NCI-H345 (cell line): Measurements from ENCODE around the gene GPR4.
"Not testable (repeated sequence)": the region's sequence is repeated elsewhere in the genome, so short reads cannot be mapped to it uniquely, and the experiment has no call there.

Experiments used
- DNase-seq: peaks from one replicate; lab custom pipeline; 2025; lab: John Stamatoyannopoulos, UW

Gene GPR4

GRCh38 chr19:45621976-45622503 is 20.0 kb upstream of the GPR4 start:
- no peak for DNase-seq

- DNase-seq: no peak
Measured at GRCh38 chr19:45621389-45621788, 19.4 kb upstream of the GPR4 start.

- DNase-seq: no peak
Measured at GRCh38 chr19:45616704-45617017, 14.6 kb upstream of the GPR4 start.

GRCh38 chr19:45615795-45616703 is 14.0 kb upstream of the GPR4 start:
- DNase-seq: peak; percentile 35

- not testable (repeated sequence) for DNase-seq
Measured at GRCh38 chr19:45615056-45615455, 13.0 kb upstream of the GPR4 start.

- DNase-seq: no peak
Measured at GRCh38 chr19:45613926-45614725, 12.1 kb upstream of the GPR4 start.

GRCh38 chr19:45608948-45609347 is 6.9 kb upstream of the GPR4 start:
- DNase-seq: no peak

- peak; percentile 43 for DNase-seq
Measured at GRCh38 chr19:45607071-45608029, 5.3 kb upstream of the GPR4 start.

- DNase-seq: no peak
Measured at GRCh38 chr19:45601115-45601514, 897 bp downstream of the GPR4 start.

GRCh38 chr19:45600340-45600885 is 1.6 kb downstream of the GPR4 start:
- no peak for DNase-seq

- no peak for DNase-seq
Measured at GRCh38 chr19:45599286-45599685, 2.7 kb downstream of the GPR4 start.

- DNase-seq: no peak
Measured at GRCh38 chr19:45598267-45599001, 3.6 kb downstream of the GPR4 start.

- no peak for DNase-seq
Measured at GRCh38 chr19:45597425-45598111, 4.4 kb downstream of the GPR4 start.

GRCh38 chr19:45595814-45596213 is 6.2 kb downstream of the GPR4 start:
- no peak for DNase-seq

- DNase-seq: no peak
Measured at GRCh38 chr19:45593520-45593919, 8.5 kb downstream of the GPR4 start.

GRCh38 chr19:45592366-45592765 is 9.6 kb downstream of the GPR4 start:
- no peak for DNase-seq

GRCh38 chr19:45591638-45592005 is 10.4 kb downstream of the GPR4 start:
- DNase-seq: no peak

- DNase-seq: peak; percentile 14
Measured at GRCh38 chr19:45591004-45591637, 10.9 kb downstream of the GPR4 start.

- DNase-seq: no peak
Measured at GRCh38 chr19:45590300-45591003, 11.6 kb downstream of the GPR4 start.
